CD14-positive monocyte (primary cell): ENCODE data around the gene CAPZA1. TPM values are rescaled to one million over a fixed set of nuclear protein-coding genes. Genes with fewer than 3 reads are reported as not detected.
"Not testable (repeated sequence)": the region's sequence is repeated elsewhere in the genome, so short reads cannot be mapped to it uniquely, and the experiment has no call there.

Experiments
- DNase-seq, 3 donors: peaks; one replicate each; pipeline ENCODE4 v3.0.0-alpha.2; 2011 to 2022
- H2AFZ ChIP-seq: 2 replicates; pipeline ENCODE4 v1.6.0; 2012; ENCODE audit warnings: mild to moderate bottlenecking, low read depth, low read length, inconsistent platforms; ENCODE audit not compliant: insufficient read depth, poor library complexity, severe bottlenecking
- H3K27ac ChIP-seq, 2 donors: 1 replicate in 1 of 2; 2 replicates in 1 of 2; pipeline ENCODE4 v1.5.1; 2012 to 2013; ENCODE audit warnings: low read length in 2 of 2, control low read depth in 1 of 2, inconsistent platforms in 1 of 2, low read depth in 1 of 2, mild to moderate bottlenecking in 1 of 2
- H3K27me3 ChIP-seq, 2 donors: one replicate each; pipeline versions ENCODE4 v1.6.0 to v1.6.1; 2011 to 2013; ENCODE audit warnings: low read length in 2 of 2; ENCODE audit not compliant: control insufficient read depth in 2 of 2, insufficient read depth in 2 of 2
- H3K36me3 ChIP-seq, 2 donors: replicated peaks in 1 of 2; 1 replicate in 1 of 2; 2 replicates in 1 of 2; pipeline versions ENCODE4 v1.5.1 to v1.6.1; 2012 to 2013; ENCODE audit warnings: low read length in 2 of 2, control low read depth in 1 of 2, inconsistent platforms in 1 of 2, mild to moderate bottlenecking in 1 of 2; ENCODE audit not compliant: insufficient read depth in 2 of 2, control insufficient read depth in 1 of 2
- H3K4me1 ChIP-seq, 2 donors: 1 replicate in 1 of 2; 2 replicates in 1 of 2; pipeline versions ENCODE4 v1.5.1 to v1.6.1; 2012 to 2013; ENCODE audit warnings: low read length in 2 of 2, control low read depth in 1 of 2, inconsistent platforms in 1 of 2, mild to moderate bottlenecking in 1 of 2, moderate library complexity in 1 of 2; ENCODE audit not compliant: insufficient read depth in 2 of 2, control insufficient read depth in 1 of 2
- H3K4me2 ChIP-seq: replicated peaks from 2 replicates; pipeline ENCODE3; 2012; ENCODE audit warnings: low read length, moderate library complexity, mild to moderate bottlenecking; ENCODE audit not compliant: poor library complexity, severe bottlenecking; ENCODE audit errors: extremely low read depth
- H3K4me3 ChIP-seq, 3 experiments: fragments of 200-600 bp in 1 of 3; sonication (generic) in 1 of 3; replicated peaks in 1 of 3; 1 replicate in 2 of 3; 2 replicates in 1 of 3; pipeline ENCODE4 v1.5.1; 2011 to 2013; ENCODE audit warnings: low read length in 3 of 3, mild to moderate bottlenecking in 3 of 3, control low read depth in 2 of 3, low read depth in 2 of 3, inconsistent platforms in 1 of 3, moderate library complexity in 1 of 3
- H3K79me2 ChIP-seq: 2 replicates; pipeline ENCODE4 v1.6.0; 2012; ENCODE audit warnings: mild to moderate bottlenecking, control low read depth, inconsistent platforms, low read length, moderate library complexity; ENCODE audit not compliant: insufficient read depth
- H3K9ac ChIP-seq: 2 replicates; pipeline ENCODE4 v1.6.0; 2017; ENCODE audit warnings: low read length, mild to moderate bottlenecking; ENCODE audit not compliant: insufficient read depth, poor library complexity, severe bottlenecking
- H3K9me3 ChIP-seq, 2 donors: replicated peaks in 1 of 2; 1 replicate in 1 of 2; 2 replicates in 1 of 2; pipeline versions ENCODE4 v1.5.1 to v1.6.1; 2012 to 2013; ENCODE audit warnings: low read length in 2 of 2, control low read depth in 1 of 2; ENCODE audit not compliant: control insufficient read depth in 1 of 2, insufficient read depth in 1 of 2
- H4K20me1 ChIP-seq: 2 replicates; pipeline ENCODE4 v1.6.0; 2012; ENCODE audit warnings: mild to moderate bottlenecking, low read length, control low read depth, moderate library complexity; ENCODE audit not compliant: insufficient read depth
- H3K27ac Mint-ChIP-seq, 7 donors: one replicate each; pipeline ENCODE4 v1.8.0; 2020; ENCODE audit warnings: mild to moderate bottlenecking in 7 of 7, mixed read lengths in 7 of 7, moderate library complexity in 6 of 7, inconsistent platforms in 2 of 7
- H3K27me3 Mint-ChIP-seq, 3 donors: one replicate each; pipeline ENCODE4 v1.8.0; 2021 to 2022; ENCODE audit warnings: low read depth in 3 of 3, mild to moderate bottlenecking in 3 of 3, mixed read lengths in 3 of 3, moderate library complexity in 3 of 3, inconsistent platforms in 1 of 3
- H3K36me3 Mint-ChIP-seq, 2 donors: one replicate each; pipeline ENCODE4 v1.8.0; 2020; ENCODE audit warnings: mixed read lengths in 2 of 2, inconsistent platforms in 1 of 2, mild to moderate bottlenecking in 1 of 2
- H3K4me1 Mint-ChIP-seq: one replicate; pipeline ENCODE4 v1.8.0; 2020; ENCODE audit warnings: mild to moderate bottlenecking, mixed read lengths
- H3K4me3 Mint-ChIP-seq, 2 donors: one replicate each; pipeline ENCODE4 v1.8.0; 2020; ENCODE audit warnings: mild to moderate bottlenecking in 2 of 2, mixed read lengths in 2 of 2, moderate library complexity in 1 of 2
- H3K9me3 Mint-ChIP-seq, 7 donors: one replicate each; pipeline ENCODE4 v1.8.0; 2020 to 2022; ENCODE audit warnings: mixed read lengths in 7 of 7, mild to moderate bottlenecking in 6 of 7, moderate library complexity in 6 of 7, inconsistent platforms in 2 of 7
- WGBS: methylation state at CpG from one replicate; pipeline ENCODE4 v1.1.5; 2013; ENCODE audit warnings: missing lambda C conversion rate; ENCODE audit not compliant: insufficient coverage; 5-methylcytosine and 5-hydroxymethylcytosine counted together
- intact Hi-C, 2 donors: fragments of 100-400 bp; cut with micrococcal nuclease; formaldehyde crosslinking; loops; one replicate each; pipeline versions ENCODE4 v1.15.0 to v1.15.1; 2023
- polyA plus RNA-seq, 3 donors: library from polyadenylated mRNA; depleted of rRNA in 1 of 3; unstranded in 2 of 3; stranded (reverse) in 1 of 3; fragments of 300-500 nt in 2 of 3; fragments of >200 nt in 1 of 3; fragmentation: Illumina TruSeq in 2 of 3; gene quantifications; 1 replicate in 2 of 3; 2 replicates in 1 of 3; pipeline ENCODE4 v1.2.3, GENCODE V29; 2012 to 2021
- TF ChIP-seq, protein P1 (sequence below): fragments of 200-600 bp; IDR thresholded peaks from one replicate; pipeline ENCODE4 v1.8.0; 2022; ENCODE audit warnings: antibody characterized with exemption, mild to moderate bottlenecking

CAPZA1 gene
- polyA plus RNA-seq, 3 donors: 93.4 to 357 (median 339) TPM

- Histone ChIP-seq H3K4me1 (peaks cover 30 to 44% of the 10 kb centered on the region in 2 donors), H3K9me3 (no peaks in the 10 kb centered on the region), H3K4me3 (peak within 1 kb of the TSS; percentile 80 to 96 (median 95)), H3K4me2 (peak within 1 kb of the TSS; percentile 89), H3K27ac (peak within 1 kb of the TSS; percentile 99 to 100), H2AFZ (peak within 1 kb of the TSS; percentile 81), H4K20me1 (peaks cover 19% of the 10 kb centered on the region), H3K79me2 (peaks cover 93% of the 10 kb centered on the region), H3K9ac (peak within 1 kb of the TSS; percentile 98), H3K36me3 (peaks cover 0 to 13% of the 10 kb centered on the region in 2 donors), H3K27me3 (no peaks in the 10 kb centered on the region)
- TF ChIP-seq, protein P1, sequence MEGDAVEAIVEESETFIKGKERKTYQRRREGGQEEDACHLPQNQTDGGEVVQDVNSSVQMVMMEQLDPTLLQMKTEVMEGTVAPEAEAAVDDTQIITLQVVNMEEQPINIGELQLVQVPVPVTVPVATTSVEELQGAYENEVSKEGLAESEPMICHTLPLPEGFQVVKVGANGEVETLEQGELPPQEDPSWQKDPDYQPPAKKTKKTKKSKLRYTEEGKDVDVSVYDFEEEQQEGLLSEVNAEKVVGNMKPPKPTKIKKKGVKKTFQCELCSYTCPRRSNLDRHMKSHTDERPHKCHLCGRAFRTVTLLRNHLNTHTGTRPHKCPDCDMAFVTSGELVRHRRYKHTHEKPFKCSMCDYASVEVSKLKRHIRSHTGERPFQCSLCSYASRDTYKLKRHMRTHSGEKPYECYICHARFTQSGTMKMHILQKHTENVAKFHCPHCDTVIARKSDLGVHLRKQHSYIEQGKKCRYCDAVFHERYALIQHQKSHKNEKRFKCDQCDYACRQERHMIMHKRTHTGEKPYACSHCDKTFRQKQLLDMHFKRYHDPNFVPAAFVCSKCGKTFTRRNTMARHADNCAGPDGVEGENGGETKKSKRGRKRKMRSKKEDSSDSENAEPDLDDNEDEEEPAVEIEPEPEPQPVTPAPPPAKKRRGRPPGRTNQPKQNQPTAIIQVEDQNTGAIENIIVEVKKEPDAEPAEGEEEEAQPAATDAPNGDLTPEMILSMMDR: no peak
- WGBS: under 1% methylated on average over 37 of the region's 48 CpGs
- Mint-ChIP-seq H3K36me3 (peaks cover 6 to 17% of the 10 kb centered on the region in 2 donors), H3K4me3 (peak within 1 kb of the TSS; percentile 99), H3K27ac (peak within 1 kb of the TSS; percentile 99 to 100 (median 100)), H3K4me1 (peaks cover 38% of the 10 kb centered on the region), H3K27me3 (no peaks in the 10 kb centered on the region), H3K9me3 (peaks cover 0 to 2% (median 0%) of the 10 kb centered on the region in 7 donors)
- DNase-seq: peak in 2 of 3 donors; percentile 33 to 56
- intact Hi-C loops: loop anchor here (5.0 to 10.0 kb wide), 2 partner anchors 154 to 227 kb away; no protein-coding TSS in a partner anchor
Measured at GRCh38 chr1:112618721-112619517, 713 bp upstream of the CAPZA1 start, which contains the start of gene ST7L. ST7L (minus strand) TSS chr1:112619141; CDS start chr1:112619113, 28 bp downstream.

- Histone ChIP-seq H2AFZ (no peak overlapping the region), H3K27me3 (no peaks in the 10 kb centered on the region), H3K4me2 (peak overlapping the region; percentile 89), H3K4me1 (peaks cover 31 to 58% of the 10 kb centered on the region in 2 donors), H3K4me3 (peak overlapping the region; percentile 80 to 96 (median 95)), H4K20me1 (peaks cover 33% of the 10 kb centered on the region), H3K79me2 (peaks cover 99% of the 10 kb centered on the region), H3K36me3 (peaks cover 0 to 15% of the 10 kb centered on the region in 2 donors), H3K9me3 (no peaks in the 10 kb centered on the region), H3K27ac (peak overlapping the region; percentile 99 to 100), H3K9ac (peak overlapping the region; percentile 98)
- peaks cover 47% of the 10 kb centered on the region for H3K4me1 Mint-ChIP-seq
- peaks cover 0 to 2% (median 0%) of the 10 kb centered on the region in 7 donors for H3K9me3 Mint-ChIP-seq
- no peak for DNase-seq
- TF ChIP-seq, protein P1: no peak
- H3K27ac Mint-ChIP-seq: peak overlapping the region; percentile 99 to 100 (median 100)
- WGBS: 0% methylated on average over 2 of the region's 6 CpGs
- H3K27me3 Mint-ChIP-seq: no peaks in the 10 kb centered on the region
- peak overlapping the region; percentile 99 for H3K4me3 Mint-ChIP-seq
- peaks cover 5 to 27% of the 10 kb centered on the region in 2 donors for H3K36me3 Mint-ChIP-seq
- intact Hi-C loops: no loop called here
Measured at GRCh38 chr1:112620377-112620695, 704 bp downstream of the CAPZA1 start.

- H3K9ac ChIP-seq, H3K27me3 Mint-ChIP-seq, H3K4me3 Mint-ChIP-seq, H3K4me3 ChIP-seq, DNase-seq, H3K4me2 ChIP-seq, H3K9me3 ChIP-seq, intact Hi-C loops, H3K27me3 ChIP-seq, H3K9me3 Mint-ChIP-seq, H2AFZ ChIP-seq: not testable (repeated sequence)
- Histone ChIP-seq H3K36me3 (peaks cover 4 to 18% of the 10 kb centered on the region in 2 donors), H3K4me1 (peaks cover 45 to 87% of the 10 kb centered on the region in 2 donors), H3K79me2 (peaks cover 100% of the 10 kb centered on the region), H3K27ac (peak overlapping the region in 1 of 2 donors; percentile 65), H4K20me1 (peaks cover 75% of the 10 kb centered on the region)
- peaks cover 15 to 39% of the 10 kb centered on the region in 2 donors for H3K36me3 Mint-ChIP-seq
- peak overlapping the region in 5 of 7 donors; percentile 8 to 86 (median 52) for H3K27ac Mint-ChIP-seq
- no CpG with 5 or more reads among the region's 5 CpGs for WGBS
- H3K4me1 Mint-ChIP-seq: peaks cover 71% of the 10 kb centered on the region
Measured at GRCh38 chr1:112624493-112624892, 4.9 kb downstream of the CAPZA1 start.
